ENCODE measurements around the gene CCDC81.

The CCDC81 gene

DNA sequence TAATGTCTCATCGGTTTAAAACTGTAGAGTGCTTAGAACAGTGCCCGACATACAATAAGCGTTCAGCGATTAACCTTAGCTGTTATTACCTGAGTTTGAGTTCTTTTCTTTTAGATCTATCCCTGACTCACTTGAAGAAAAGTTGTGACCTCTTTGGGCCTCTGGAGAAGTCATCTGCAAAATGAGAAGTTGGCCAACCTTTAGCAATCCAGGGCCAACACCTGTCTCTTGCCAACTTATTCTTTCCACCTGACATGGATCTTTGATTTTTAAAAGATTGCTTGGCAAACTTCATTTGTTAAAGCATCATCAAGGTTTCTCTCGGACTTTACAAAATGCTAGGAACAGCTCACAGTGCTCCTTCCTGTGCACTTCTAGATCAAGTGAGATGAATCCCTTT, 89.3 kb downstream of the CCDC81 start:
- DNase-seq (ENCODE audit: low read depth in 2 of 3, low spot score in 1 of 3), result no peak

DNA sequence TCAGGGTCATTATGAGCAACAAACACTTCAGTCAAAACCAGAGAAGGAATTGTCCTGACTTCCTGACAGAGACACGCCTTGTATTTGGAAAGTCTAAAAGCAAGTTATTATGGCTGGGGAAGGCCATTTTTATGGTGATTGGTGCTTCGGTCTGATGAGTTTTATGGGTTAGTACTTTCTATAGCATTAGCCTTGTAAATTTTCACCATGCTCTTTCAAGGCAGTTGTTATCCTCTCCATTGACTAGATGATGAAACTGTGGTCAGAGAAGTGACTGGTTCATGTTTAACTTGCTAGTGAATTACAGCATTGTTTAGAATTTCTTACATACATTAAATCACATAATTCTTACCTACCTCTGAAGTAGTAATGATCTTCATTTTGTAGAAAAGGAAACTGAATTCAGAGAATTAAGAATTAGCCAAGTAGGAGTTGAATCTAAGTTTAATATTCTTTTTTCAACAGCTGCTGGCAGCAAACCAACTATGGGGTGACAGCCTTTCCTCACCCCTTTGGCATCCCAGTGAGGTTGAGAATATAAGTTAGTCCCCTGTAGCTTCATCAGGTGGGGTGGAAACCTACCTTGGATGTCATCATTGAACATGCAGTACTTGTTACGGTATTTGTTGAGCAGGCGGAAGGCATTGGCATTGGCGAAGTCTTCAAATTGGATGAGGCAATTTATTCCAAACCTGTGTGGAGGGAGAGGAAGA, 90.0 kb downstream of the CCDC81 start:
- DNase-seq (ENCODE audit: low read depth in 2 of 3, low spot score in 1 of 3), result no peak

DNA sequence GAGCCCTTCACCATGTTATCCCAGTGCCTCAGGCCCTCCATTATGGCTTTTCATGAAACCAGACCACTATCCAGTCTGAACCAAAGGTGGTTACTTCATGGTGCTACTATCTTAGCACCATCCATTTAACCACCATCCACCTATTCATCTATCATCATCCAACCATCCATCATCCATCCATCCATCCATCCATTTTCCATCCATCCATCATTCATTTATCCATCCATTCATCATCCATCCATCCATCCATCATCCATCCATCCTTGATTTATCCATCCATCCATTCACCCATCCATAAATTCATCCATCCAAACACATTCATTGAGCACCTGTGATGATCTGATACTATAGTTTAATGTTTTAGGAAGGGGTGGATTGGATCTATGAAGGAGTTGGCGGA, 93.5 kb downstream of the CCDC81 start:
- DNase-seq (ENCODE audit: low read depth in 2 of 3, low spot score in 1 of 3), result no peak

DNA sequence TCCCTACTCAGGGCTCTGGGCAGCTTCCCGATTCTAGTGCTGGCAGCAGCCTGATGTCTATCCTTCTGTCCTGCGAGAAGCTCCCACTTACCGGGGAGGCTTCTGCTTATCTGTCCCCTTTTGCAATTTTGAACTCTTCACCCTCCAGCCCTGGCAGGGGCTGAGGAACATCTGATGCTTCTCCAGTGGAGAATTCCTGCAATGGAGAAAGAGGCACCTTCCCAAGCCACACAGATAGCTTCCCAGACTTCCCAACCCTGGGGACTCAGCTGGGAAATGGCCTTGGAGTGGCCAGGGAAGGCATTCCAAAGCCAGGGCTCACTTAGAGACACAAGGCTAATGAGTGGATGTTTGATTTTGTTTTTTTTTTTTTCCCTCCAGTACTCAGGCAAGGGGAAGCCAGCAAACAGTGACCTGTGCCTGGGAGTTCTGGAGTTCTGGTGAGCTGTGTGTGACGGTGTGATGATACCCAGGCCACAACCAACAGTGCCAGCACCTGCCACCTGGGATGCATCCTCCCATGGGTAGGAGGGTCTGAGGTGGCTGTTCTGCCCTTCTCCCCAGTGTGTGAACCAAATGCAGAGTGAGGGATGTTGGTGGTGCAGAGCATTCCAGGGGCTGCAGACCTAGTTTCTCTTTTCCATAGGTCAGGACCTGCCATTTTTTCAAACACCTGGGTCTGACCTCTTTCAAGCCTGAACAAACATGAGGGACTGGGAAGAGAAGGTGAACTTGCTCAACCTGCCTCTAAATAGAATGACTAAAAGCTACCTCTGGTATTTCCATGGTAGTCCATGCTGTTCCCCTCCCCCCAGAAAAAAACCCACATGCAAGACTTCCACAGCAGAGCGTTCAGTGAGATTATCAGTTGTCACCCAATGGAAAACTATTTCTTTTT, 95.1 kb downstream of the CCDC81 start:
- DNase-seq (ENCODE audit: low read depth in 2 of 3, low spot score in 1 of 3), result no peak
